HG03097 (cell line): ENCODE measurements around the gene KTI12.
A peak's percentile ranks its signal among the peaks of the same experiment; 100 is the strongest.
"Not testable (repeated sequence)": the region's sequence is repeated elsewhere in the genome, so short reads cannot be mapped to it uniquely, and the experiment has no call there.

ENCODE experiments used
- ATAC-seq: cut with Tn5 transposase; IDR thresholded peaks from one replicate; pipeline ENCODE4 v1.9.1; 2021; ENCODE audit not compliant: unreplicated experiment, low FRiP score

KTI12 gene

GRCh38 chr1:52033190-52034049, at the start of gene KTI12:
Gene KTI12, minus strand, starts transcription at chr1:52033810. Its CDS starts 49 bp downstream, at chr1:52033761.
- ATAC-seq, result peak; percentile 76

- no peak for ATAC-seq
These were observed 46.4 kb upstream of the KTI12 start for GRCh38 chr1:52080014-52080415.

GRCh38 chr1:52077277-52077676, 43.7 kb upstream of the KTI12 start:
- ATAC-seq, result not testable (repeated sequence)

- no peak for ATAC-seq
These were observed 38.7 kb upstream of the KTI12 start for GRCh38 chr1:52072291-52072690.

GRCh38 chr1:52070704-52071103, 37.1 kb upstream of the KTI12 start:
- ATAC-seq, result no peak

- no peak for ATAC-seq
These were observed 29.6 kb upstream of the KTI12 start for GRCh38 chr1:52063192-52063591.

GRCh38 chr1:52060822-52061221, 27.2 kb upstream of the KTI12 start:
- ATAC-seq, result no peak

- no peak for ATAC-seq
These were observed 26.3 kb upstream of the KTI12 start for GRCh38 chr1:52059888-52060287.

GRCh38 chr1:52059321-52059720, 25.7 kb upstream of the KTI12 start:
- ATAC-seq, result no peak

GRCh38 chr1:52057876-52058415, 24.3 kb upstream of the KTI12 start:
- no peak for ATAC-seq

GRCh38 chr1:52057255-52057654, 23.6 kb upstream of the KTI12 start:
- no peak for ATAC-seq

GRCh38 chr1:52056937-52057231, 23.3 kb upstream of the KTI12 start:
- no peak for ATAC-seq

GRCh38 chr1:52056163-52056936, 22.7 kb upstream of the KTI12 start, which contains the start of gene BTF3L4:
Gene BTF3L4, plus strand, starts transcription at chr1:52056295. Its CDS starts 3,553 bp downstream, at chr1:52059848.
- peak; percentile 77 for ATAC-seq

- no peak for ATAC-seq
These were observed 22.2 kb upstream of the KTI12 start for GRCh38 chr1:52055866-52056162.

- peak; percentile 42 for ATAC-seq
These were observed 21.7 kb upstream of the KTI12 start, which contains the start of gene TXNDC12 for GRCh38 chr1:52055066-52055865. Gene TXNDC12, minus strand, starts transcription at chr1:52055191. Its CDS starts 95 bp downstream, at chr1:52055096.

- ATAC-seq, result no peak
These were observed 21.0 kb upstream of the KTI12 start for GRCh38 chr1:52054496-52055065.

GRCh38 chr1:52053862-52054261, 20.3 kb upstream of the KTI12 start:
- ATAC-seq, result no peak

GRCh38 chr1:52049337-52049736, 15.7 kb upstream of the KTI12 start:
- ATAC-seq, result not testable (repeated sequence)

GRCh38 chr1:52045666-52046195, 12.1 kb upstream of the KTI12 start:
- not testable (repeated sequence) for ATAC-seq

- no peak for ATAC-seq
These were observed 11.6 kb upstream of the KTI12 start for GRCh38 chr1:52045236-52045635.
